ENCODE data around the gene AUH.

GRCh38 chr9:91392435-91392834 lies 30.7 kb upstream of the AUH start:
- TF ChIP-seq, protein P1, sequence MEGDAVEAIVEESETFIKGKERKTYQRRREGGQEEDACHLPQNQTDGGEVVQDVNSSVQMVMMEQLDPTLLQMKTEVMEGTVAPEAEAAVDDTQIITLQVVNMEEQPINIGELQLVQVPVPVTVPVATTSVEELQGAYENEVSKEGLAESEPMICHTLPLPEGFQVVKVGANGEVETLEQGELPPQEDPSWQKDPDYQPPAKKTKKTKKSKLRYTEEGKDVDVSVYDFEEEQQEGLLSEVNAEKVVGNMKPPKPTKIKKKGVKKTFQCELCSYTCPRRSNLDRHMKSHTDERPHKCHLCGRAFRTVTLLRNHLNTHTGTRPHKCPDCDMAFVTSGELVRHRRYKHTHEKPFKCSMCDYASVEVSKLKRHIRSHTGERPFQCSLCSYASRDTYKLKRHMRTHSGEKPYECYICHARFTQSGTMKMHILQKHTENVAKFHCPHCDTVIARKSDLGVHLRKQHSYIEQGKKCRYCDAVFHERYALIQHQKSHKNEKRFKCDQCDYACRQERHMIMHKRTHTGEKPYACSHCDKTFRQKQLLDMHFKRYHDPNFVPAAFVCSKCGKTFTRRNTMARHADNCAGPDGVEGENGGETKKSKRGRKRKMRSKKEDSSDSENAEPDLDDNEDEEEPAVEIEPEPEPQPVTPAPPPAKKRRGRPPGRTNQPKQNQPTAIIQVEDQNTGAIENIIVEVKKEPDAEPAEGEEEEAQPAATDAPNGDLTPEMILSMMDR (IDR thresholded peaks at IDR 0.05; ENCODE audit: insufficient read depth, low read length), result no peak
- TF ChIP-seq POLR2AphosphoS5 (IDR thresholded peaks at IDR 0.05; ENCODE audit: low read depth), result no peak
- no peak for TF ChIP-seq SPI1 (IDR thresholded peaks at IDR 0.05; ENCODE audit: borderline replicate concordance, low read depth)
